ENCODE results near the gene NR2C2AP. TPM values are rescaled to one million over a fixed set of nuclear protein-coding genes. Genes with fewer than 3 reads are reported as not detected.

Gene NR2C2AP
- total and polyA plus RNA-seq, 9 donors = 7.5 to 13.1 (median 11.5) TPM

GRCh38 chr19:19170053-19170872 lies 33.0 kb downstream of the NR2C2AP start, which contains the start of gene MEF2B:
TSS of gene MEF2B (minus strand) at chr19:19170263. CDS start at chr19:19150735, 19,528 bp downstream.
- Histone ChIP-seq H3K9me3 (replicated peaks; ENCODE audit: control insufficient read depth, low read depth, low read length) (no peaks in the 10 kb centered on the region), H3K27me3 (ENCODE audit: control insufficient read depth, insufficient read depth, low read length) (peaks cover 7% of the 10 kb centered on the region), H3K27ac (ENCODE audit: low read length) (no peak within 1 kb of the TSS), H3K4me1 (ENCODE audit: control insufficient read depth, insufficient read depth, low read length) (peaks cover 34% of the 10 kb centered on the region), H3K4me3 (ENCODE audit: low read length) (peak within 1 kb of the TSS; percentile 15), H3K36me3 (ENCODE audit: control insufficient read depth, insufficient read depth, low read length) (no peaks in the 10 kb centered on the region)
- WGBS (ENCODE audit: insufficient coverage) = 12% methylated on average over 51 of the region's 56 CpGs
- peak; percentile 74 for DNase-seq

- DNase-seq = no peak
- Histone ChIP-seq H3K27ac (ENCODE audit: low read length) (no peak overlapping the region), H3K36me3 (ENCODE audit: control insufficient read depth, insufficient read depth, low read length) (no peaks in the 10 kb centered on the region), H3K27me3 (ENCODE audit: control insufficient read depth, insufficient read depth, low read length) (peaks cover 7% of the 10 kb centered on the region), H3K4me1 (ENCODE audit: control insufficient read depth, insufficient read depth, low read length) (peaks cover 31% of the 10 kb centered on the region), H3K9me3 (replicated peaks; ENCODE audit: control insufficient read depth, low read depth, low read length) (no peaks in the 10 kb centered on the region), H3K4me3 (ENCODE audit: low read length) (peak overlapping the region; percentile 15)
- 82% methylated on average over 7 of the region's 9 CpGs for WGBS (ENCODE audit: insufficient coverage)
These were observed 33.8 kb downstream of the NR2C2AP start for GRCh38 chr19:19169236-19170052.

GRCh38 chr19:19167612-19168011 lies 35.6 kb downstream of the NR2C2AP start:
- no peak for DNase-seq
- Histone ChIP-seq H3K36me3 (ENCODE audit: control insufficient read depth, insufficient read depth, low read length) (no peaks in the 10 kb centered on the region), H3K27me3 (ENCODE audit: control insufficient read depth, insufficient read depth, low read length) (peaks cover 7% of the 10 kb centered on the region), H3K4me3 (ENCODE audit: low read length) (no peak overlapping the region), H3K9me3 (replicated peaks; ENCODE audit: control insufficient read depth, low read depth, low read length) (no peaks in the 10 kb centered on the region), H3K4me1 (ENCODE audit: control insufficient read depth, insufficient read depth, low read length) (peaks cover 31% of the 10 kb centered on the region), H3K27ac (ENCODE audit: low read length) (no peak overlapping the region)
- WGBS (ENCODE audit: insufficient coverage) = 100% methylated on average over 1 of the region's 3 CpGs

GRCh38 chr19:19165396-19165795 lies 37.8 kb downstream of the NR2C2AP start:
- H3K36me3 ChIP-seq (ENCODE audit: control insufficient read depth, insufficient read depth, low read length) = no peaks in the 10 kb centered on the region
- peaks cover 1% of the 10 kb centered on the region for H3K27me3 ChIP-seq (ENCODE audit: control insufficient read depth, insufficient read depth, low read length)
- peaks cover 9% of the 10 kb centered on the region for H3K4me1 ChIP-seq (ENCODE audit: control insufficient read depth, insufficient read depth, low read length)
- H3K9me3 ChIP-seq (replicated peaks; ENCODE audit: control insufficient read depth, low read depth, low read length) = no peaks in the 10 kb centered on the region
- WGBS (ENCODE audit: insufficient coverage) = 100% methylated on average over 1 of the region's 1 CpG
- no peak overlapping the region for H3K4me3 ChIP-seq (ENCODE audit: low read length)
- DNase-seq = no peak
- H3K27ac ChIP-seq (ENCODE audit: low read length) = no peak overlapping the region

GRCh38 chr19:19162495-19162894 lies 40.7 kb downstream of the NR2C2AP start:
- Histone ChIP-seq H3K36me3 (ENCODE audit: control insufficient read depth, insufficient read depth, low read length) (no peaks in the 10 kb centered on the region), H3K4me3 (ENCODE audit: low read length) (no peak overlapping the region), H3K4me1 (ENCODE audit: control insufficient read depth, insufficient read depth, low read length) (no peaks in the 10 kb centered on the region), H3K9me3 (replicated peaks; ENCODE audit: control insufficient read depth, low read depth, low read length) (no peaks in the 10 kb centered on the region), H3K27ac (ENCODE audit: low read length) (no peak overlapping the region), H3K27me3 (ENCODE audit: control insufficient read depth, insufficient read depth, low read length) (no peaks in the 10 kb centered on the region)
- WGBS (ENCODE audit: insufficient coverage) = 88% methylated on average over 4 of the region's 7 CpGs
- DNase-seq = no peak

- H3K4me1 ChIP-seq (ENCODE audit: control insufficient read depth, insufficient read depth, low read length) = no peaks in the 10 kb centered on the region
- no peak overlapping the region for H3K27ac ChIP-seq (ENCODE audit: low read length)
- H3K9me3 ChIP-seq (replicated peaks; ENCODE audit: control insufficient read depth, low read depth, low read length) = peaks cover 2% of the 10 kb centered on the region
- H3K36me3 ChIP-seq (ENCODE audit: control insufficient read depth, insufficient read depth, low read length) = peaks cover 9% of the 10 kb centered on the region
- 53% methylated on average over 11 of the region's 26 CpGs for WGBS (ENCODE audit: insufficient coverage)
- H3K27me3 ChIP-seq (ENCODE audit: control insufficient read depth, insufficient read depth, low read length) = no peaks in the 10 kb centered on the region
- DNase-seq = no peak
- no peak overlapping the region for H3K4me3 ChIP-seq (ENCODE audit: low read length)
These were observed 42.7 kb downstream of the NR2C2AP start for GRCh38 chr19:19160461-19161035.

GRCh38 chr19:19159534-19159933 lies 43.7 kb downstream of the NR2C2AP start:
- no CpG with 5 or more reads among the region's 4 CpGs for WGBS (ENCODE audit: insufficient coverage)
- DNase-seq = no peak
- no peak overlapping the region for H3K4me3 ChIP-seq (ENCODE audit: low read length)
- peaks cover 2% of the 10 kb centered on the region for H3K9me3 ChIP-seq (replicated peaks; ENCODE audit: control insufficient read depth, low read depth, low read length)
- peaks cover 12% of the 10 kb centered on the region for H3K36me3 ChIP-seq (ENCODE audit: control insufficient read depth, insufficient read depth, low read length)
- H3K4me1 ChIP-seq (ENCODE audit: control insufficient read depth, insufficient read depth, low read length) = no peaks in the 10 kb centered on the region
- no peaks in the 10 kb centered on the region for H3K27me3 ChIP-seq (ENCODE audit: control insufficient read depth, insufficient read depth, low read length)
- H3K27ac ChIP-seq (ENCODE audit: low read length) = no peak overlapping the region

GRCh38 chr19:19157808-19158207 lies 45.4 kb downstream of the NR2C2AP start:
- no peak overlapping the region for H3K27ac ChIP-seq (ENCODE audit: low read length)
- WGBS (ENCODE audit: insufficient coverage) = 70% methylated on average over 3 of the region's 6 CpGs
- H3K9me3 ChIP-seq (replicated peaks; ENCODE audit: control insufficient read depth, low read depth, low read length) = peaks cover 2% of the 10 kb centered on the region
- no peak overlapping the region for H3K4me3 ChIP-seq (ENCODE audit: low read length)
- H3K36me3 ChIP-seq (ENCODE audit: control insufficient read depth, insufficient read depth, low read length) = peaks cover 12% of the 10 kb centered on the region
- H3K4me1 ChIP-seq (ENCODE audit: control insufficient read depth, insufficient read depth, low read length) = no peaks in the 10 kb centered on the region
- no peaks in the 10 kb centered on the region for H3K27me3 ChIP-seq (ENCODE audit: control insufficient read depth, insufficient read depth, low read length)
- no peak for DNase-seq

GRCh38 chr19:19155495-19156219 lies 47.6 kb downstream of the NR2C2AP start:
- Histone ChIP-seq H3K9me3 (replicated peaks; ENCODE audit: control insufficient read depth, low read depth, low read length) (peaks cover 2% of the 10 kb centered on the region), H3K36me3 (ENCODE audit: control insufficient read depth, insufficient read depth, low read length) (peaks cover 12% of the 10 kb centered on the region), H3K4me1 (ENCODE audit: control insufficient read depth, insufficient read depth, low read length) (no peaks in the 10 kb centered on the region), H3K27ac (ENCODE audit: low read length) (no peak overlapping the region), H3K27me3 (ENCODE audit: control insufficient read depth, insufficient read depth, low read length) (no peaks in the 10 kb centered on the region), H3K4me3 (ENCODE audit: low read length) (no peak overlapping the region)
- DNase-seq = no peak
- WGBS (ENCODE audit: insufficient coverage) = 98% methylated on average over 4 of the region's 10 CpGs

All from muscle of leg (tissue), 11 donors.